GM10847 (cell line): Measurements from ENCODE around the gene TPST1.

Experiments
- POLR2A ChIP-seq: IDR thresholded peaks from 2 replicates; pipeline ENCODE4 v1.6.1; 2011; ENCODE audit not compliant: insufficient read length; ENCODE audit errors: extremely low read depth

TPST1 gene

GRCh38 chr7:66304536-66304935 lies 99.4 kb downstream of the TPST1 start:
- no peak for TF ChIP-seq POLR2A

- no peak for TF ChIP-seq POLR2A
These were observed 101.1 kb downstream of the TPST1 start for GRCh38 chr7:66306243-66306642.

GRCh38 chr7:66307591-66308215 lies 102.6 kb downstream of the TPST1 start:
- TF ChIP-seq POLR2A = no peak

- TF ChIP-seq POLR2A = no peak
These were observed 103.3 kb downstream of the TPST1 start for GRCh38 chr7:66308411-66308810.

- TF ChIP-seq POLR2A = no peak
These were observed 105.5 kb downstream of the TPST1 start for GRCh38 chr7:66310620-66311019.

GRCh38 chr7:66313886-66314568 lies 108.9 kb downstream of the TPST1 start:
- no peak for TF ChIP-seq POLR2A

- no peak for TF ChIP-seq POLR2A
These were observed 110.1 kb downstream of the TPST1 start for GRCh38 chr7:66315192-66315591.

GRCh38 chr7:66319407-66319979 lies 114.4 kb downstream of the TPST1 start:
- TF ChIP-seq POLR2A = no peak

GRCh38 chr7:66321283-66321682 lies 116.1 kb downstream of the TPST1 start:
- no peak for TF ChIP-seq POLR2A

- TF ChIP-seq POLR2A = no peak
These were observed 118.1 kb downstream of the TPST1 start for GRCh38 chr7:66323114-66323796.

- TF ChIP-seq POLR2A = no peak
These were observed 121.5 kb downstream of the TPST1 start for GRCh38 chr7:66326501-66327215.

GRCh38 chr7:66330961-66331360 lies 125.8 kb downstream of the TPST1 start:
- no peak for TF ChIP-seq POLR2A

GRCh38 chr7:66331883-66332282 lies 126.7 kb downstream of the TPST1 start:
- TF ChIP-seq POLR2A = no peak

- no peak for TF ChIP-seq POLR2A
These were observed 128.3 kb downstream of the TPST1 start for GRCh38 chr7:66333443-66333842.

- TF ChIP-seq POLR2A = no peak
These were observed 130.2 kb downstream of the TPST1 start for GRCh38 chr7:66335318-66335717.

GRCh38 chr7:66336760-66337159 lies 131.6 kb downstream of the TPST1 start:
- TF ChIP-seq POLR2A = no peak

- TF ChIP-seq POLR2A = no peak
These were observed 134.0 kb downstream of the TPST1 start for GRCh38 chr7:66339141-66339540.
